ENCODE measurements around the gene ODAD2.

DNA sequence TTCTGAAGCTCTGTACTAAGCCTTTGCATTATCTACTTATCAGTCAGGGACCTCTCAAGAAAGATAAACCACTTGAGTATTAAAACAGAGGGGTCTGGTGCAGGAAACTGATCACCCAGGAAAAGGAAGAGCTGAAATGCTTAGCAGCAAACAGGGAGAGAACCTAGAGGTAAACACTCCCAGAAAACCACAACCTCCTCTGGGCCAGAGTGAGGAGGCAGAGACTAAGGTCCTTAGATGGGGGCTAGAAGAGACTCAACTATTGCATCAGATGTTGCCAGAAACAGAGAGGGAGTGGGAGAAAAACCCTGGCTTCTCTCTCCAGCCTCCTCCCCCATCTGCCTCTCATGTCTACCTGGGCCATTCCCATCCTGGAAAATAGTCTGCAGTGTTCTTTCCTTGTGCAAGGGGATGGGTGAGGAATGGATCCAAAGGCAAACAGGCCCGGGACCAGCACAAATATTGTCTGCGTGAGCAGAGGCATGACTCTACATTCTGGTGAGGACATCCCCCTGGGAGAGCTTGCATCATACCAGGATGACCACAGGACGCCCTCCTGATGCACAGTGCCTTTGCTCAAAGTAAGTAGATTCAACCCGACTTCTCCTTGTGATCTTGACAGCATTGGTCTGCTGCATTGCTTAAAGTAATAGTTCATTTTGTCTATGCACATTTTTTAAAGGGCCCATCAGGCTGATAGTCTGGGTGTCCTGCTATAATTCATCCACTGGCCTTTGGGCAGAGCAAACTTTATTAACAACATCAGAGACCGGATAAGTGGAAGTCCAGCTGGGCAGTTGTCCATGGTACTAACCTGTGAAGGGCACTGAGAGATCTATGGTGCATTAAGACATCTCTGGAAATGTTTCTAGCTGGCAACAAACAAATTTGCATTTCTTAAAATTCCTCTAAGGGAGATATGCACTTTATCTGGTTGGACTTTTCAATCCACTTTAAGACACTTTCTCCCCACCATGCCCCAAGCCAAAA is 22.4 kb upstream of the ODAD2 start:
- TF ChIP-seq, protein P1, sequence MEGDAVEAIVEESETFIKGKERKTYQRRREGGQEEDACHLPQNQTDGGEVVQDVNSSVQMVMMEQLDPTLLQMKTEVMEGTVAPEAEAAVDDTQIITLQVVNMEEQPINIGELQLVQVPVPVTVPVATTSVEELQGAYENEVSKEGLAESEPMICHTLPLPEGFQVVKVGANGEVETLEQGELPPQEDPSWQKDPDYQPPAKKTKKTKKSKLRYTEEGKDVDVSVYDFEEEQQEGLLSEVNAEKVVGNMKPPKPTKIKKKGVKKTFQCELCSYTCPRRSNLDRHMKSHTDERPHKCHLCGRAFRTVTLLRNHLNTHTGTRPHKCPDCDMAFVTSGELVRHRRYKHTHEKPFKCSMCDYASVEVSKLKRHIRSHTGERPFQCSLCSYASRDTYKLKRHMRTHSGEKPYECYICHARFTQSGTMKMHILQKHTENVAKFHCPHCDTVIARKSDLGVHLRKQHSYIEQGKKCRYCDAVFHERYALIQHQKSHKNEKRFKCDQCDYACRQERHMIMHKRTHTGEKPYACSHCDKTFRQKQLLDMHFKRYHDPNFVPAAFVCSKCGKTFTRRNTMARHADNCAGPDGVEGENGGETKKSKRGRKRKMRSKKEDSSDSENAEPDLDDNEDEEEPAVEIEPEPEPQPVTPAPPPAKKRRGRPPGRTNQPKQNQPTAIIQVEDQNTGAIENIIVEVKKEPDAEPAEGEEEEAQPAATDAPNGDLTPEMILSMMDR (conservative IDR thresholded peaks at IDR 0.05) = no peak
- no peak for TF ChIP-seq EZH2 (IDR thresholded peaks at IDR 0.05; ENCODE audit: low read depth)
